ENCODE results near the gene IGFBPL1. TPM values are rescaled to one million over a fixed set of nuclear protein-coding genes. Genes with fewer than 3 reads are reported as not detected.

Gene IGFBPL1
- total RNA-seq, 4 donors from 2014 or later, result not detected

DNA sequence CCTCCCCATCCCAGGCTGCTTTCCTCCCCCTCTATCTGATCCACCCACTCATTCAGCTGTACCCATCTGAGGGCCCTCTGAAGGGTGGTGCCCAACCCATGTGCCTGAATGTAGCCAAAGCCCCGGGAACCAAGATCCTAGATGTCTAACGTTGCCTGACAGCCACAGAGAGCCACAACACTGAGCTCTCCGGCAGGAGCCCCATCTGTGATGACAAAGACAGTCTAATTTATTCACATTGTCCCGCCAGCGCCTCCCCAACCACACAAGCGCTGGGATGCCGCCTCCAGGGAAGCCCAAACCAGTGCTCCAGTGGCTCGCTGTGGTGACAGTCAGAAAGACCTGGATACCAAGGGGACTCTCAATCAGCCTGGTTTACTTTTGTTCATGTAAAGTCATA, 8.4 kb downstream of the IGFBPL1 start:
- TF ChIP-seq, protein P1, sequence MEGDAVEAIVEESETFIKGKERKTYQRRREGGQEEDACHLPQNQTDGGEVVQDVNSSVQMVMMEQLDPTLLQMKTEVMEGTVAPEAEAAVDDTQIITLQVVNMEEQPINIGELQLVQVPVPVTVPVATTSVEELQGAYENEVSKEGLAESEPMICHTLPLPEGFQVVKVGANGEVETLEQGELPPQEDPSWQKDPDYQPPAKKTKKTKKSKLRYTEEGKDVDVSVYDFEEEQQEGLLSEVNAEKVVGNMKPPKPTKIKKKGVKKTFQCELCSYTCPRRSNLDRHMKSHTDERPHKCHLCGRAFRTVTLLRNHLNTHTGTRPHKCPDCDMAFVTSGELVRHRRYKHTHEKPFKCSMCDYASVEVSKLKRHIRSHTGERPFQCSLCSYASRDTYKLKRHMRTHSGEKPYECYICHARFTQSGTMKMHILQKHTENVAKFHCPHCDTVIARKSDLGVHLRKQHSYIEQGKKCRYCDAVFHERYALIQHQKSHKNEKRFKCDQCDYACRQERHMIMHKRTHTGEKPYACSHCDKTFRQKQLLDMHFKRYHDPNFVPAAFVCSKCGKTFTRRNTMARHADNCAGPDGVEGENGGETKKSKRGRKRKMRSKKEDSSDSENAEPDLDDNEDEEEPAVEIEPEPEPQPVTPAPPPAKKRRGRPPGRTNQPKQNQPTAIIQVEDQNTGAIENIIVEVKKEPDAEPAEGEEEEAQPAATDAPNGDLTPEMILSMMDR (IDR thresholded peaks at IDR 0.05), result no peak
- no peak for TF ChIP-seq POLR2A (IDR thresholded peaks at IDR 0.05)
- Histone ChIP-seq H3K27ac (no peak overlapping the region), H3K4me3 (no peak overlapping the region), H3K27me3 (peaks cover 0 to 71% (median 0%) of the 10 kb centered on the region in 4 donors), H3K4me1 (no peaks in the 10 kb centered on the region), H3K9me3 (no peaks in the 10 kb centered on the region), H3K36me3 (no peaks in the 10 kb centered on the region)
- WGBS, 2 donors, result 89 to 90% methylated on average over 8 of the region's 8 CpGs
- DNase-seq, result no peak
- intact Hi-C loops (cut with DNase I), result no loop called here

DNA sequence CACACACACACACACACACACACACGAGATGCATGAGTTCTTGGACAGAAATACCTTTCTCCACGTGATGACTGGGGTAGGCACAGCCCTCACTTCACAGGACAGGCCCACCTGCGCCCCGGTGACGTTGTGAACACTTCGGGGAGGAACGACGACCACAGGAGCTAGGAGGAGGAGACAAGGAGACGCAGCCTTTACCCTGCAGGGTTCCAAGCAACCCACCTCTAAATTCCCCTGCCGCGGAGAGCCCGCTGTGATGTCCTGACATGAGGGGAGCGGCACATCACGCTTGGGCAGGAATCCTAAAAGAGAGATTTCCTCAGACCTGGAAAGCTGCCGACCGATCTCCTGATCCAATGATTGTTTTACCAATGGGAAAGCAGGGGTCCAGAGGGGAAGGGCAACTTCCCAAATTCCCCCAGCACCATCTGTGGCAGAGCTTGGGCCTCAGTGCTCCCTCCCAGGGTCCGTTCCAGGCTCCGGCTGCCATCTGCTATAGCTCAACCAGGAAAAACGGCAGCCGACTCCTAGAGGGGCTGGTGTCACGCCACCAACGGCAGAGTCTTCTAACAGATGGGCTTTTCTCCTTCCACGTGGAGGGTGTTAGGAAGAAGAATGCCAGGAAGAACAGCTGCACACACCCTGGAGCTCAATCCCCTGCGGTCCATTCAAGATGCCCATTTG, 10.1 kb downstream of the IGFBPL1 start:
- H3K9me3 ChIP-seq, result no peaks in the 10 kb centered on the region
- peak overlapping the region in 1 of 4 donors; percentile 15 for H3K4me3 ChIP-seq
- H3K27ac ChIP-seq, result no peak overlapping the region
- DNase-seq, result no peak
- H3K36me3 ChIP-seq, result no peaks in the 10 kb centered on the region
- WGBS, 2 donors, result 46 to 49% methylated on average over 14 to 17 of the region's 24 CpGs
- no peak for TF ChIP-seq POLR2A (IDR thresholded peaks at IDR 0.05)
- TF ChIP-seq, protein P1 (IDR thresholded peaks at IDR 0.05), result no peak
- intact Hi-C loops (cut with DNase I), result no loop called here
- peaks cover 0 to 56% (median 0%) of the 10 kb centered on the region in 4 donors for H3K27me3 ChIP-seq
- H3K4me1 ChIP-seq, result no peaks in the 10 kb centered on the region

DNA sequence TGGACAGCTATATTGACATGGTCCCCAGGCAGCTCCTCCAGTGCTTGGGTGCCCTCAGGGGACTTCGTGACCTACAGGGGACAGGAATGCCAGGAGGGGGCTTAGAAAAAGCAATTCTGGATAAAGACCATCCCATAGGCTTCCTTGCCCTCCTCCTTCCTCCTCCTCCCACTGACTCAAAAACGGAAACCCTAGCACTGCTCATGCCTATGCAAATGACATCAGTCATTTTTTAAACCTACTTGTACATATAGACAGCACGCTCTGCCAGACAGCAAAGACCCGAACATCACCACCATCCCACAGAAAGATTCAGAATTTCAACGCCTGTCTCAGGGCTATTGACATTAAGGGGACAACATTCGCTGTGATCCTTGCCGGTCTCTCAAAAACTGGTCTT, 11.0 kb downstream of the IGFBPL1 start:
- 47 to 74% methylated on average over 3 to 7 of the region's 7 CpGs for WGBS, 2 donors
- TF ChIP-seq, protein P1 (IDR thresholded peaks at IDR 0.05), result no peak
- no peak for TF ChIP-seq POLR2A (IDR thresholded peaks at IDR 0.05)
- Histone ChIP-seq H3K9me3 (no peaks in the 10 kb centered on the region), H3K4me1 (no peaks in the 10 kb centered on the region), H3K27ac (no peak overlapping the region), H3K36me3 (no peaks in the 10 kb centered on the region), H3K4me3 (no peak overlapping the region), H3K27me3 (peaks cover 0 to 49% (median 0%) of the 10 kb centered on the region in 4 donors)
- intact Hi-C loops (cut with DNase I), result no loop called here
- no peak for DNase-seq

DNA sequence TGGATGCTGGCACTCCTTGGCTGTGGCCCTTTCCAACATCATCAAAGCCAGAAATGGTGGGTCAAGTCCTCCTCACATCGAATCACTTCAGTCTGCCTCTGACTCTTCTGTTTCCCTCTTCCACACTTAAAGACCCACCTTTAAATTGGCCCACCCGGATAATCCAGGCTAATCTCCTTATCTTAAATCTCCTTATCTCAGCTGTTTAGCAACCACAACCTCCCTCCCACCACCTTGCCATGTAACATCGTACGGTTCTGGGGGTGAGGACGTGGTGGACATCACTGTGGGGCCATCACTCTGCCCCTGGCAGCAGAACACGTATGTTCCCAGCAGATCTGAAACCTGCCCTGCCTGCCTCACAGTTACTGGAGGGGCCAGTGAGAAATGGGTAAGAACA, 11.5 kb downstream of the IGFBPL1 start:
- 70 to 75% methylated on average over 3 to 4 of the region's 6 CpGs for WGBS, 2 donors
- Histone ChIP-seq H3K4me1 (no peaks in the 10 kb centered on the region), H3K9me3 (no peaks in the 10 kb centered on the region), H3K27ac (no peak overlapping the region), H3K4me3 (no peak overlapping the region), H3K36me3 (no peaks in the 10 kb centered on the region), H3K27me3 (peaks cover 0 to 44% (median 0%) of the 10 kb centered on the region in 4 donors)
- intact Hi-C loops (cut with DNase I), result no loop called here
- no peak for DNase-seq
- no peak for TF ChIP-seq POLR2A (IDR thresholded peaks at IDR 0.05)
- TF ChIP-seq, protein P1 (IDR thresholded peaks at IDR 0.05), result no peak

DNA sequence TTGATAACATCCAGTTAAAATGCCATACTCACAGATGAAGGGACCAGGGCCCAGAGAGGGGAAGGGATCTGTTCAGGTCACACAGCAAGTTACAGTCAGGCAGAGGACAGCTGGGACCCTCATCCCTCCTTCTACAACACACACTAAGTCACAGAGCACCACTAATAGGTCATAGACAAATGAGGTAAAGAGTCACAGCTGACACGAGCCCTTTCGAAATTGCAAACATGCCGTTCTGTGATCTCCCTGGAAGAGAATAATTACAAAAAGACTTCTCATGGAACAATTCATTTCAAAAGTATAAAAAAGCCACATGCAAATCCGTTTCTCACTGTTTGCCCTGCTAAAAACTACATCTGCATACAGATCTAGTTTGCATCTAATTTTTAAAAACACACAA, 15.5 kb downstream of the IGFBPL1 start:
- peaks cover 0 to 50% (median 0%) of the 10 kb centered on the region in 4 donors for H3K27me3 ChIP-seq
- no peak for DNase-seq
- no peaks in the 10 kb centered on the region for H3K9me3 ChIP-seq
- no peak overlapping the region for H3K4me3 ChIP-seq
- intact Hi-C loops (cut with DNase I), result no loop called here
- TF ChIP-seq, protein P1 (IDR thresholded peaks at IDR 0.05), result no peak
- TF ChIP-seq POLR2A (IDR thresholded peaks at IDR 0.05), result no peak
- no peak overlapping the region for H3K27ac ChIP-seq
- 37 to 49% methylated on average over 4 of the region's 4 CpGs for WGBS, 2 donors
- no peaks in the 10 kb centered on the region for H3K36me3 ChIP-seq
- no peaks in the 10 kb centered on the region for H3K4me1 ChIP-seq
